EH (cell line): Measurements from ENCODE around the gene RAB13.
A peak's percentile ranks its signal among the peaks of the same experiment; 100 is the strongest.

Source experiments
- DNase-seq: peaks from one replicate; pipeline ENCODE4 v3.0.0-alpha.2; 2015; ENCODE audit warnings: low read depth

Gene RAB13

GRCh38 chr1:153956997-153957715, 29.0 kb downstream of the RAB13 start:
- no peak for DNase-seq

DNA sequence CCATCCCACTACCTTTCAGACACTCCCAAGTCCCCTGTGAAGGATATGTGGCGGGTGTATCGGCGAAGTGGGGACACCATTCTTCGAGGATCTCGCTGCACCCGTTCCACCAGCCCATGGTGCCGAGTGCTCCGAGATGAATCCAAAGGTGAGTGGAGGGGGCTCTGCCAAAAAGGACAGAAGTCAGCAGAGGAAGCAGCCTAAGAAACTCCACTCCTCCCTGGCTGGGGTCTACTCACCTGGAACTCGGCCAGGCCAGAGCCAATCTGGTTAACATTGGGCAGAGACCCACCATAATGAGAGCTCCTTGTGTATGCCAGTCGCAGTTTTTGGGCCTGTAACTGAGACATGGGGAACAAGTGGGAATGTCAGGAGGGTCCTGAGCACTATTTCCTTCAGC, 31.3 kb downstream of the RAB13 start:
- DNase-seq: no peak

DNA sequence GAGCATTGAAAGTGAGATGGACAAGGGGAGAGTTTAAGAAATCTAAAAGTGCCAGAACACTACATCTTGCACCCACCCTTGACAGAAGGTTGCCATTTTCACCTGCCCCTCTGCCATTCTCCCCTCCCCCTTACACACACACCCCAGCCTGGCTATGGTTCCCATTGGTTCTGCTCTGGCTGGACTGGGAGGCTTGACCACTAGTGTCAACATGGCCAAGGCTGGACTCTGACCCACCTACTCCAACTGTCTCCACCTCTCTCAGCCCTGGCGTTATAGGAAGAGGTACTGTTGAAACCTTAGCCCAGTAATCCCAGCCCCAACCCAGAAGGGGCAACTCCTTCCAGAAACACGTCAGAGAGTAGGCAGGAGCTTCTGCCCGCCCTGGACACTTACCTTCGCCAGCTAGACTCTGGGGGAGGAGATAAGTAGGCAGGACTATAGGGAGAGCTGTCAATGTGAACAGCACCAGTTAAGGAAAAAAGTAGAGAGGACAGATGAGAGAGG, 32.2 kb downstream of the RAB13 start:
- no peak for DNase-seq

DNA sequence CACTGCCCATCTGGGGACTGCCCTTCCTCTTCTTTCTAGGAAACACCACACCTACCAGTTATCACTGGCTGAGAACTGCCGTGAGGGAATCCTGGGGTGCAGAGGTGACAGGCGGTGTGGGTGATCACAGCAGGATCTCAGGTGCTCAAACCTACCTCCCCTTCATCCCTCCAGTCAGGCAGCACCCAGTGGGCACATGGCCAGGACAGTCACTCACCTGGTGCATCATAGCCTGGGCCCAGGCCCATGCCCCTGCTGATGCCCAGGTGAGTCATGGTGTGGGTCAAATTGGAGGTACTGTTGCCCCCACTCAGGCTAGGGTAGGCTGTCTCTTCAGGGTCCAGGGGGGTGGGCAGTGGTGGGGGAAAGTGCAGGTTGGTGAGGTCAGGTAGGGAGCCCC, 34.3 kb downstream of the RAB13 start:
- no peak for DNase-seq

- no peak for DNase-seq
These were observed 35.0 kb downstream of the RAB13 start for GRCh38 chr1:153951183-153951582.

- DNase-seq: peak; percentile 79
These were observed 39.4 kb downstream of the RAB13 start, which contains the start of gene DENND4B for GRCh38 chr1:153946622-153947241. DENND4B (minus strand) TSS chr1:153946718; CDS start chr1:153944374, 2,344 bp downstream.

- peak; percentile 74 for DNase-seq
These were observed 40.1 kb downstream of the RAB13 start for GRCh38 chr1:153945795-153946621.

GRCh38 chr1:153945131-153945794, 40.9 kb downstream of the RAB13 start:
- peak; percentile 34 for DNase-seq

GRCh38 chr1:153944827-153945117, 41.4 kb downstream of the RAB13 start:
- no peak for DNase-seq

GRCh38 chr1:153944005-153944826, 41.9 kb downstream of the RAB13 start:
- no peak for DNase-seq

- no peak for DNase-seq
These were observed 43.2 kb downstream of the RAB13 start for GRCh38 chr1:153942766-153943549.

- no peak for DNase-seq
These were observed 44.1 kb downstream of the RAB13 start for GRCh38 chr1:153941826-153942725.

DNA sequence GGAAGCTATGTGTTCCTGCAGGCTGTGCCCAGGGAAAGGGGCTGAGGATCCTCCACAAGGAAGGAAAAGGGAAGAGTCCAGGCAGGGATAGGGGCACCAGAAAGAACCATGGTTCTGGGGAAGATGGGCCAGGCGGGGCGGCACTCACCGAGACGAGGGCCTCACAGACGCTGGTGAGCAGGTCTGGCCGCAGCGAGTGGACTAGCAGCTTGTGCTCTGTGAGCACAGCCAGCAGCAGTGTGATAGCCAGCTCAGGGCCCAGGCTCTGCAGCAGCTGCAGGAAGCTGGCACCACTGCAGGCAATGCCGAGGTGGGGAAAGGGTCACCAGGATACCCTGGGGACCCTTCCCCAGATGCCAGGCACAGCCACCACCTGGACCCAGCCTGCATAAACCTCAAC, 45.4 kb downstream of the RAB13 start:
- DNase-seq: no peak

- no peak for DNase-seq
These were observed 46.7 kb downstream of the RAB13 start for GRCh38 chr1:153939476-153939875.

GRCh38 chr1:153938996-153939395, 47.1 kb downstream of the RAB13 start:
- no peak for DNase-seq

- no peak for DNase-seq
These were observed 48.8 kb downstream of the RAB13 start for GRCh38 chr1:153937331-153937730.

DNA sequence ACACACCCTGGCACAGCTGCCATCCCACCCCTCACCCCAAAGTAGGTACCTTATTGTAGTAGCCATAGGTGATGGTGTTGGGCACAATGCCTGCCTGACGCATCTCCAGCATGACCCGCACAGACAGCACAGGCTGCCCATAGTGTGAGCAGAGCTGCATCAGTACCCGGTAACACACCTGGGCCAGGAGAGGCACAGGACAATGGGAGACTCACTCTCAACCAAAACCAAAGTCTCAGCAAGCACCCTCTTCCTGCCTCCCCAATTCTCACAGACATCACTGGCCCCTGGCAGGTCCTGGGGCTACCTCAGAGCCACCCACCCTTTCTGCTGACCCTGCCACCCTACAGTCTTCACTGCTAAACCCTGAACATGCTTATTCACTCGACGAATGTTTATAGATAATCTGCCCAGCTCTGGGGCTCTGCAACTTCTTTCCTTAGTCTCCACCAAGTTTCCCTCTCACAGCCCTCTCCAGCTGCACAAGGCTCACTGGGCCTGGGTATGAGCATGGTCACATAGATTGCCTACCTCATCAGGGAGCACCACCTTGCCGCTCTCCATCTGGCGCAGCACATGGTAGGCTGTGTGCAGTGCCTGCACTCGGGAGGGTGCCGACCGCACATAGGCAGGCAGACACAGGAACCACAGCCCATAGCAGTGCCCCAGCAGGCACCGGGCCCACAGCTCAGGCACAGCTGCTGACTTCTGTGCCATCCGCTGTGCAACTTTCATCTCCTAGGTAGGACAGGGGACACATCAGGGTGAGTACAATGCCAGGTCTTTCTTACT, 49.9 kb downstream of the RAB13 start:
- no peak for DNase-seq

GRCh38 chr1:153934746-153935145, 51.4 kb downstream of the RAB13 start:
- no peak for DNase-seq

GRCh38 chr1:153933955-153934354, 52.2 kb downstream of the RAB13 start:
- no peak for DNase-seq
